Measurements from ENCODE around the gene MOCS2. TPM values are rescaled to one million over a fixed set of nuclear protein-coding genes. Genes with fewer than 3 reads are reported as not detected.
"Not testable (repeated sequence)": the region's sequence is repeated elsewhere in the genome, so short reads cannot be mapped to it uniquely, and the experiment has no call there.

MOCS2 gene
- total RNA-seq, 4 donors from 2014 or later, result 13.2 to 29.6 (median 25.4) TPM

DNA sequence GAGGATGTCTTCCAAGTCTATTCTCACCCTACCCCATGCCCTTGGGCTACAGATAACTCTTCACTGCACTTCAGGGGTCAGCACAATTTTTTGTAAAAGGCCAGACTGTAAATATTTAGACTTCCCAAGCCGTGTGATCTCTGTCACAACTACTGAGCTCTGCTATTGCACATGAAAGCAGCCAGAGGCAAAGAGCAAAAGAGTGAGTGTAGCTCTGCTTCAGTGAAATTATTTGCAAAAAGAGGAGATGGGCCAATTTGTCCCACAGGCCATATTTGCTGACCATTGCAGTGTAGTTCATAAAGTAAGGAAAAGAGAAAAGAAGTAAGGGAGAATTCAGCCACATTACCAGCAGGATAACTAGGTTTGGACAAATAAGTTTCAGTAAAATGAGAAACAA lies 7.0 kb upstream of the MOCS2 start:
- DNase-seq, result no peak
- TF ChIP-seq, protein P1, sequence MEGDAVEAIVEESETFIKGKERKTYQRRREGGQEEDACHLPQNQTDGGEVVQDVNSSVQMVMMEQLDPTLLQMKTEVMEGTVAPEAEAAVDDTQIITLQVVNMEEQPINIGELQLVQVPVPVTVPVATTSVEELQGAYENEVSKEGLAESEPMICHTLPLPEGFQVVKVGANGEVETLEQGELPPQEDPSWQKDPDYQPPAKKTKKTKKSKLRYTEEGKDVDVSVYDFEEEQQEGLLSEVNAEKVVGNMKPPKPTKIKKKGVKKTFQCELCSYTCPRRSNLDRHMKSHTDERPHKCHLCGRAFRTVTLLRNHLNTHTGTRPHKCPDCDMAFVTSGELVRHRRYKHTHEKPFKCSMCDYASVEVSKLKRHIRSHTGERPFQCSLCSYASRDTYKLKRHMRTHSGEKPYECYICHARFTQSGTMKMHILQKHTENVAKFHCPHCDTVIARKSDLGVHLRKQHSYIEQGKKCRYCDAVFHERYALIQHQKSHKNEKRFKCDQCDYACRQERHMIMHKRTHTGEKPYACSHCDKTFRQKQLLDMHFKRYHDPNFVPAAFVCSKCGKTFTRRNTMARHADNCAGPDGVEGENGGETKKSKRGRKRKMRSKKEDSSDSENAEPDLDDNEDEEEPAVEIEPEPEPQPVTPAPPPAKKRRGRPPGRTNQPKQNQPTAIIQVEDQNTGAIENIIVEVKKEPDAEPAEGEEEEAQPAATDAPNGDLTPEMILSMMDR (IDR thresholded peaks at IDR 0.05), result no peak
- no peak for TF ChIP-seq POLR2A (IDR thresholded peaks at IDR 0.05)
- H3K9me3 ChIP-seq, result no peaks in the 10 kb centered on the region
- H3K4me3 ChIP-seq, result no peak overlapping the region
- no peaks in the 10 kb centered on the region for H3K27me3 ChIP-seq
- intact Hi-C loops (cut with DNase I), result no loop called here
- 44 to 69% methylated on average over 1 of the region's 1 CpG for WGBS, 2 donors
- H3K36me3 ChIP-seq, result no peaks in the 10 kb centered on the region
- H3K4me1 ChIP-seq, result no peaks in the 10 kb centered on the region
- H3K27ac ChIP-seq, result no peak overlapping the region

DNA sequence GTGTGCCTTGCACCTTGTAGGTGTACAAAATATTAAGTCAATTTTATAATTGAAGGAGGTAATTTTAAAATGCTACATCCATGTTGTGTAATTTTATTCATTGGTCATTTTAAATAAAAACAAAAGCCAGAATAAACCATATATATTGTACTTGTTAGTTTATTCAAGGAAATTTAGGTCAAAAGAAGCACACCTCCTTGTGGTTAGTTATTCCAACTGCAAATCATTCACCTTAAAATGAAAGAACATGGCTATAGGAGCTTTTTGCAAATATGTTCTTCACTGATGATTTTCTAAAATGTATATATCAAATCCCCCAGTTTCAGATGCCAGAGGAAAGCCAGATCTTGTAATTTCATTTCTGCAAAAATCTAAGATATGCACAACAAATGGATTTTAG lies 5.4 kb upstream of the MOCS2 start:
- Histone ChIP-seq H3K27ac (no peak overlapping the region), H3K27me3 (no peaks in the 10 kb centered on the region), H3K4me1 (peaks cover 0 to 11% (median 4%) of the 10 kb centered on the region in 3 donors), H3K36me3 (no peaks in the 10 kb centered on the region), H3K9me3 (no peaks in the 10 kb centered on the region), H3K4me3 (no peak overlapping the region)
- intact Hi-C loops (cut with DNase I), result no loop called here
- DNase-seq, result no peak
- TF ChIP-seq, protein P1 (IDR thresholded peaks at IDR 0.05), result peak in 2 of 6 experiments; percentile 15 to 37
- no peak for TF ChIP-seq POLR2A (IDR thresholded peaks at IDR 0.05)

DNA sequence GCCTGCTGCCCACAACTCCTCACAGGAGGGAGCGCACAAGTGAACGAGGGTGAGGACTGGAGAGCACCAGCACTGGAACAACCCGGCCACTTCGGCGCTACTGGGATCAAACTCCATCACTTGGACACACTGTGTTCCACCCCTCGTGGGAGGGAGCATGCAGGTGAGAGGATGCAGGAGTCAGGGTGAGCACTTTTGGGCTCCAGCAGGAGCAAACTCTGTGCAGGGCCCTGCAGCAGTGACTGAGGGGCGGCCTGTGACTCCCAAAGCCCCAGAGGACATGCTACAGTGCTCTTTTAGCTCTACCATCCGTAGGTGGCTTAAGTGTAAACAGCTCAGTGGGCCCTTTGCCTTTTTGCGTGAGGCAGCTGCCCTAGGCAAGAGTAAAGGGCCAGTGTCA lies 4.4 kb upstream of the MOCS2 start:
- Histone ChIP-seq H3K4me3 (no peak overlapping the region), H3K4me1 (peaks cover 0 to 15% (median 6%) of the 10 kb centered on the region in 3 donors), H3K27me3 (no peaks in the 10 kb centered on the region), H3K27ac (no peak overlapping the region), H3K9me3 (no peaks in the 10 kb centered on the region), H3K36me3 (no peaks in the 10 kb centered on the region)
- intact Hi-C loops (cut with DNase I), result no loop called here
- no peak for TF ChIP-seq POLR2A (IDR thresholded peaks at IDR 0.05)
- TF ChIP-seq, protein P1 (IDR thresholded peaks at IDR 0.05), result no peak
- 84 to 100% methylated on average over 5 to 6 of the region's 9 CpGs for WGBS, 2 donors
- DNase-seq, result no peak

DNA sequence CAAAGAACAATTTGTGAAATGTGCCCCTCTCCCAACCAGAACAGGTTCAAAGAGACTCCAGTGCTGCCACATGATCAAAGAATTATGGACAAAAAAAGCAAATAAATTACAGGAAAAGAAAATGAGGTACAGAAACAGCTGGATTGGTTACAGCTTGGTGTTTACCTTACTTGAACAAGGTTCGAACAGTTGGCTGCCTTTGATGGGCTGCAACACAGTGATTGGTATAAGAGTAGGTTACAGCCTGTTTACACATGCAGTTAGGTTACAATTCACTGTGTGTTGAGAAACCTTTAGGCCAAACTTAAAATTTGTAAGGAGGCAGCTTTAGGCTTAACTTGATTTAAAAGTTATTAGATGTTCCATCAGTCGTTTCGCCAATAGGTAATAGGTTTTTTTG lies 3.4 kb upstream of the MOCS2 start:
- H3K4me1 ChIP-seq, result peaks cover 6 to 26% (median 6%) of the 10 kb centered on the region in 3 donors
- intact Hi-C loops (cut with DNase I), result no loop called here
- no peak for TF ChIP-seq POLR2A (IDR thresholded peaks at IDR 0.05)
- TF ChIP-seq, protein P1 (IDR thresholded peaks at IDR 0.05), result no peak
- no peaks in the 10 kb centered on the region for H3K36me3 ChIP-seq
- no peak for DNase-seq
- no peak overlapping the region for H3K4me3 ChIP-seq
- no peaks in the 10 kb centered on the region for H3K9me3 ChIP-seq
- 72 to 78% methylated on average over 3 of the region's 3 CpGs for WGBS, 2 donors
- H3K27ac ChIP-seq, result no peak overlapping the region
- H3K27me3 ChIP-seq, result no peaks in the 10 kb centered on the region

DNA sequence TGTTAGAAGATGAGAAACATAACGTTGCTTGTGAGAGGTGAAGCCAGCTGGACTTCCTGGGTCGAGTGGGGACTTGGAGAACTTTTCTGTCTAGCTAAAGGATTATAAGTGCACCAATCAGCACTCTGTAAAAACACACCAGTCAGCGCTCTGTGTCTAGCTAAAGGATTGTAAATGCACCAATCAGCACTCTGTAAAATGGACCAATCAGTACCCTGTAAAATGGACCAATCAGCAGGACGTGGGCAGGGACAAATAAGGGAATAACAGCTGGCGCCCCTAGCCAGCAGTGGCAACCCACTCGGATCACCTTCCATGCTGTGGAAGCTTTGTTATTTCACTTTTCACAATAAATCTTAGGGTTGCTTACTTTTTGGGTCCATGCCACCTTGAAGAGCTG lies 2.8 kb upstream of the MOCS2 start:
- H3K9me3 ChIP-seq; H3K36me3 ChIP-seq; H3K27ac ChIP-seq; DNase-seq; intact Hi-C loops (cut with DNase I); H3K4me3 ChIP-seq; H3K27me3 ChIP-seq: not testable (repeated sequence)
- peaks cover 6 to 32% (median 6%) of the 10 kb centered on the region in 3 donors for H3K4me1 ChIP-seq
- 84 to 90% methylated on average over 6 of the region's 6 CpGs for WGBS, 2 donors

DNA sequence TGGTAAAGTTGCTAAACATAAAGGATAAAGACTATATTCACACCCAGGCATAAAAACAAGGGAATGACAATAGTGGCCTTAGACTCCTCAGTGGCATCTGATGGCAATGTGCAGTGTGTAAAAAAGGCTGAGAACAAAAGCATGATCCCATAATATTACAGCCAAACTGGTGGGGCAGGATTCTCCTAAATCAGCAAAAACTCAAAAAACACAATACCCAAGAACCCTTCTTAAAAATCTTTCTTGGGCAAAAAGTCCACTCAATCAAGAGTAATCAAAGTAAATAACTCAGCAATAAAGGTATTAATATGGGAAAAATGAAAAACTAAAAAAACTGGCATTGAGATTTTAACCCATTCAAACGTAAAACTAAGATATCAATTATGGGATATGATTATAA lies 1.6 kb upstream of the MOCS2 start:
- no peaks in the 10 kb centered on the region for H3K9me3 ChIP-seq
- intact Hi-C loops (cut with DNase I), result no loop called here
- 79 to 80% methylated on average over 1 of the region's 1 CpG for WGBS, 2 donors
- H3K4me1 ChIP-seq, result peaks cover 6 to 34% (median 6%) of the 10 kb centered on the region in 3 donors
- TF ChIP-seq, protein P1 (IDR thresholded peaks at IDR 0.05), result no peak
- no peak for TF ChIP-seq POLR2A (IDR thresholded peaks at IDR 0.05)
- no peaks in the 10 kb centered on the region for H3K36me3 ChIP-seq
- H3K27ac ChIP-seq, result no peak overlapping the region
- H3K4me3 ChIP-seq, result no peak overlapping the region
- no peak for DNase-seq
- no peaks in the 10 kb centered on the region for H3K27me3 ChIP-seq
